ENCODE results near the gene BLOC1S3. TPM values are rescaled to one million over a fixed set of nuclear protein-coding genes. Genes with fewer than 3 reads are reported as not detected.

Gene BLOC1S3
- total RNA-seq, 1 donor from 2014 or later = 16.9 TPM

DNA sequence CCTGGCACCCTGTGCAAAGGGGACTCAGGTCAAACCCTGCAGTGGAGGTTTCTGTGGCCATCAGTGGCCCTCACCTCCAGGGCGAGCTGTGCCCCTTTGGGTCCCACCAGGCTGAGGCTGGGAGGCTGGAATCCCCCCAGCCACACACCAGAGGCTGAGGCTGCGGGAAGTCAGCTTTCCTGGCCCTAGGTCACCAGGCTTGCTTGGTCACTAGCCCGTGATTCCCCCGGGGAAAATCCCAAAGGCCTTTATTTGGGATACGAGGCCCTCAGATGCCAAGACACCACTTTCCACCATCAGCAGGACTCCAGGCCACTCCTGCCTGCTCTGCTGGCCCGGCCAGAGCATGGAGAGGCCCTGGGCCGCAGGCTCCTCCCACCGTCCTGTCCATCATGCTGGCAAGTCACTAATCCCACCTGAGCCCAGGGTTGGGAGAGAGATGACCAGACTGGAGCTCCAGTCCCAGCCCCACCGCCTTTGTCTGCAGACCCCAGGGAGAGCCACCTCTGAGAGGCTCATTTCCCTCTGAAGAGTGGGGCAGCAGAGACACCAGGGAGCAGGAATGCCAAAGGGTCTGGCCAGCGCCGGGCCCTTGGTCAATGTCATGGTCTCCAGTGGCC is 22.5 kb upstream of the BLOC1S3 start:
- Mint-ChIP-seq H3K9me3 (ENCODE audit: unreplicated experiment) (no peaks in the 10 kb centered on the region), H3K27ac (ENCODE audit: unreplicated experiment) (no peak overlapping the region), H3K4me3 (ENCODE audit: unreplicated experiment) (no peak overlapping the region), H3K27me3 (ENCODE audit: unreplicated experiment) (no peaks in the 10 kb centered on the region), H3K4me1 (ENCODE audit: unreplicated experiment) (peaks cover 12% of the 10 kb centered on the region), H3K36me3 (ENCODE audit: unreplicated experiment) (no peaks in the 10 kb centered on the region)
- TF ChIP-seq, protein P1, sequence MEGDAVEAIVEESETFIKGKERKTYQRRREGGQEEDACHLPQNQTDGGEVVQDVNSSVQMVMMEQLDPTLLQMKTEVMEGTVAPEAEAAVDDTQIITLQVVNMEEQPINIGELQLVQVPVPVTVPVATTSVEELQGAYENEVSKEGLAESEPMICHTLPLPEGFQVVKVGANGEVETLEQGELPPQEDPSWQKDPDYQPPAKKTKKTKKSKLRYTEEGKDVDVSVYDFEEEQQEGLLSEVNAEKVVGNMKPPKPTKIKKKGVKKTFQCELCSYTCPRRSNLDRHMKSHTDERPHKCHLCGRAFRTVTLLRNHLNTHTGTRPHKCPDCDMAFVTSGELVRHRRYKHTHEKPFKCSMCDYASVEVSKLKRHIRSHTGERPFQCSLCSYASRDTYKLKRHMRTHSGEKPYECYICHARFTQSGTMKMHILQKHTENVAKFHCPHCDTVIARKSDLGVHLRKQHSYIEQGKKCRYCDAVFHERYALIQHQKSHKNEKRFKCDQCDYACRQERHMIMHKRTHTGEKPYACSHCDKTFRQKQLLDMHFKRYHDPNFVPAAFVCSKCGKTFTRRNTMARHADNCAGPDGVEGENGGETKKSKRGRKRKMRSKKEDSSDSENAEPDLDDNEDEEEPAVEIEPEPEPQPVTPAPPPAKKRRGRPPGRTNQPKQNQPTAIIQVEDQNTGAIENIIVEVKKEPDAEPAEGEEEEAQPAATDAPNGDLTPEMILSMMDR (IDR thresholded peaks at IDR 0.05) = no peak
- DNase-seq (ENCODE audit: extremely low spot score, unreplicated experiment) = no peak

DNA sequence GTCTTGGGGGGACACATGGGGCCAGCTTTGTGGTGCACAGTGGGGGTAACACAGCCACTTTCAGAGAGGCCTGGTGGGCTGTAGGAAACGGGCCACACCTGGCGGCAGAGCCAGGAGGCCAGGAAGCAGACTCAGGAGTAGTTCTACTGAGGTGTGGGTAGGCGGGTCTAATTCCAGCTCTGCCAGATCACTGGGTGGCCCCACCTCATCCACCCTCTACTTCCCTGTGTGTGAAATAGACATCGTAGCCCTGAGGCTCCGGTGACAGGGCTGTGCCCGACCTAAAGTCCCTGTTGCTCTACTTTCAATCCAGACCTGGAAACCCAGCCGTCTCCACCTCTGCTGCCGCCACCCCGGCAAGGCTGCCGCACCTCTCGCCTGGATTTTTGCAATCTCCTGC is 21.8 kb upstream of the BLOC1S3 start:
- no peaks in the 10 kb centered on the region for H3K9me3 Mint-ChIP-seq (ENCODE audit: unreplicated experiment)
- DNase-seq (ENCODE audit: extremely low spot score, unreplicated experiment) = no peak
- no peak overlapping the region for H3K4me3 Mint-ChIP-seq (ENCODE audit: unreplicated experiment)
- no peaks in the 10 kb centered on the region for H3K36me3 Mint-ChIP-seq (ENCODE audit: unreplicated experiment)
- TF ChIP-seq, protein P1 (IDR thresholded peaks at IDR 0.05) = no peak
- no peak overlapping the region for H3K27ac Mint-ChIP-seq (ENCODE audit: unreplicated experiment)
- H3K27me3 Mint-ChIP-seq (ENCODE audit: unreplicated experiment) = no peaks in the 10 kb centered on the region
- H3K4me1 Mint-ChIP-seq (ENCODE audit: unreplicated experiment) = peaks cover 13% of the 10 kb centered on the region

DNA sequence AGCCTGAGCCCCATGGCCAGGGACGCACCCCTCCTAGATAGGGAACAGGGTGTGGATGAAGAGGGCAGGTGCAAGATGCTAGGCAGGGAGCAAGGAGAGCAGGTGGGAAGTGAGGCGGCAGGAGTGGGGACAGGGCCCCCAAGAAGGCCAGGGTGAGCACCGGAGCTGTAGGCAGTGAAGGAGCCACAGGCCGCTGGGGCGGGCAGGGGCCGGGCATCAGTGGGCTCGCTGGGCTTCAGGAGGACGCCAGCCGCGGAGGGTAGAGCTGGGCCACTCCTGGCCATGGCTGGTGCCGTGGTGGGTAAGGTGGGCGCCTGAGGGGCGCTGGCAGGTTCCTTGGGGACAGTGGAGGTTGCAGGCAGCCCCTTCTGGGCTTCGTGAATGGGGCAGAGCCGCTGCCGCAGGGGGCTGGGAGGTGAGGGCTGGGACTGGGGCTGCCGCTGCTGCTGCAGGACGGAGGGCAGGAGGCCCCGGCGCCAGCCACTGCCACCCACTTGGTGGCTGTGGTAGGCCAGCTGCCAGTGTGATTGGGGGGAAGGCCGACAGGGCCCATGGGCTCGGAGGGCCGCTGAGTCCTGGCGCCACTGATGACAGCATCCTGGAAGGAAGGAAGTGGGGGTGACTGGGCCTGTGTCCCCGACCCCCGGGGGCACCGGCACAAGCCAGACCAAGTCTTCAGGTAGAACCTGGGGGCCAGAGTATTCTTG is 19.9 kb upstream of the BLOC1S3 start:
- Mint-ChIP-seq H3K36me3 (ENCODE audit: unreplicated experiment) (no peaks in the 10 kb centered on the region), H3K27ac (ENCODE audit: unreplicated experiment) (no peak overlapping the region), H3K4me1 (ENCODE audit: unreplicated experiment) (peaks cover 12% of the 10 kb centered on the region), H3K4me3 (ENCODE audit: unreplicated experiment) (no peak overlapping the region), H3K27me3 (ENCODE audit: unreplicated experiment) (no peaks in the 10 kb centered on the region), H3K9me3 (ENCODE audit: unreplicated experiment) (no peaks in the 10 kb centered on the region)
- TF ChIP-seq, protein P1 (IDR thresholded peaks at IDR 0.05) = no peak
- no peak for DNase-seq (ENCODE audit: extremely low spot score, unreplicated experiment)

DNA sequence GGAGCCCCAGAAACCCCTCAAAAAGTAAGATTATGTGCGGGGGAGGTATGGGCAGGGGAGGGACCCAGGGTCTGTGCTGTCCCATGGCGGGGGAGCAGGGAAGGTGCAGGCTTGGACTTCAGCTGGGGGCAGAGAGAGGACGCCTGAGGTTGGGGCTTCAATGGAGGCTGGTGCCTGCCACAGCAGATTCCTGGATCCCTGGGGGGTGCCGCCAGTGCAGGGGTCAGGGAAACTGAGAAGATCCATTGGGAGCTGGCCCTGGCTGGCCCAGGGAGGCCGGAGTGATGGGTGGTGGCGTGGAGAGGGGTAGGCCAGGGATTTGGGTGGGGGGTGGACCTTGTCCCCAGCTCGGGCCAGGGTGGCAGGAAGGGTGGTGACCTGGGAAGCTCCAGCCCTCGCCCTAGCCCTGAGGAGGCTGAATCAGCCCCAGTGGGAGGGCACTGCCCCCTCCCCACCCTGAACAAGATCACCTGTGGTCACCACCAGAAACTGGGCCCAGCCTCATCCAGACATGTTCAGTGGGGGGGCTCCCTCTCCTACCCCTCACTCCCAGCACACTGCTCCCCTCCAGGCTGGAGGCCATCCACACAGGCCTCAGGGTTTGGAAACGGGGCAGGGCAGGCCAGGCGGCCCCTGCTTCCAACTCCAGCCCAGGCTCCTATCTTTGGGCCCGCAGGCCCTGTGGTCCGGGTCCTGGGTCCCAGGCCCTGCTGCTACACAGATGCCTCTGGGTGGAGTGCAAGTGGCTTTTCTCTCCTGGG is 19.2 kb upstream of the BLOC1S3 start:
- peaks cover 5% of the 10 kb centered on the region for H3K4me1 Mint-ChIP-seq (ENCODE audit: unreplicated experiment)
- no peak overlapping the region for H3K27ac Mint-ChIP-seq (ENCODE audit: unreplicated experiment)
- no peak for DNase-seq (ENCODE audit: extremely low spot score, unreplicated experiment)
- H3K27me3 Mint-ChIP-seq (ENCODE audit: unreplicated experiment) = no peaks in the 10 kb centered on the region
- no peak overlapping the region for H3K4me3 Mint-ChIP-seq (ENCODE audit: unreplicated experiment)
- TF ChIP-seq, protein P1 (IDR thresholded peaks at IDR 0.05) = no peak
- no peaks in the 10 kb centered on the region for H3K36me3 Mint-ChIP-seq (ENCODE audit: unreplicated experiment)
- H3K9me3 Mint-ChIP-seq (ENCODE audit: unreplicated experiment) = no peaks in the 10 kb centered on the region

DNA sequence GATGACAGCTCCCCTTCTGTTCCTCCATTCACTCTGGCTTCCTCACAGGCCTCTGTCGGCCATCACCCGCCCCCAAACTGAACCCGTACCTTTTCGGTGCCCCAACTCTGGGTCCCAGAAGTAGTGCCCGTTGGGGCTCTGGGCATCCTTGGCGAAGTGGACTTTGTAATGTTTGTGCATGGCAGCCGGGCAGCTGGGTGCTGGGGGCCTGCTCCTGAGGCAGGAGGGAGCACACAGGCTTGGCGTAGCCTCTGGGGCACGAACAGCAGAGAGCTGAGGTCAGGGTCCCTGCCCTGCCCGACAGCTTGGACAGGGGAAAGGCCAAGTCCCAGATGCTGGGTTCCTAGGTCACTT is 18.6 kb upstream of the BLOC1S3 start:
- DNase-seq (ENCODE audit: extremely low spot score, unreplicated experiment) = no peak
- H3K27ac Mint-ChIP-seq (ENCODE audit: unreplicated experiment) = no peak overlapping the region
- TF ChIP-seq, protein P1 (IDR thresholded peaks at IDR 0.05) = no peak
- no peaks in the 10 kb centered on the region for H3K9me3 Mint-ChIP-seq (ENCODE audit: unreplicated experiment)
- H3K27me3 Mint-ChIP-seq (ENCODE audit: unreplicated experiment) = no peaks in the 10 kb centered on the region
- no peaks in the 10 kb centered on the region for H3K36me3 Mint-ChIP-seq (ENCODE audit: unreplicated experiment)
- H3K4me1 Mint-ChIP-seq (ENCODE audit: unreplicated experiment) = peaks cover 3% of the 10 kb centered on the region
- no peak overlapping the region for H3K4me3 Mint-ChIP-seq (ENCODE audit: unreplicated experiment)

All from osteocyte (in vitro differentiated cells).